ENCODE results near the gene SCFD2.
"Not testable (repeated sequence)": the region's sequence is repeated elsewhere in the genome, so short reads cannot be mapped to it uniquely, and the experiment has no call there.

Gene SCFD2

DNA sequence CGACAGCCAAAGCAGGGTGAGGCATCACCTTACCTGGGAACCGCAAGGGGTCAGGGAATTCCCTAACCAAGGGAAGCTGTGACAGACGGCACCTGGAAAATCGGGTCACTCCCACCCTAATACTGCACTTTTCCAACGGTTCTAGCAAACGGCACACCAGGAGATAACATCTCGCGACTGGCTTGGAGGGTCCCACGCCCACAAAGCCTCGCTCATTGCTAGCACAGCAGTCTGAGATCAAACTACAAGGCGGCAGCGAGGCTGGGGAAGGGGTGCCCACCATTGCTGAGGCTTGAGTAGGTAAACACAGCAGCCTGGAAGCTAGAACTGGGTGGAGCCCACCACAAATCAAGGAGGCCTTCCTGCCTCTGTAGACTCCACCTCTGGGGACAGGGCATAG lies 25.7 kb downstream of the SCFD2 start:
- not testable (repeated sequence) for FAIRE-seq

DNA sequence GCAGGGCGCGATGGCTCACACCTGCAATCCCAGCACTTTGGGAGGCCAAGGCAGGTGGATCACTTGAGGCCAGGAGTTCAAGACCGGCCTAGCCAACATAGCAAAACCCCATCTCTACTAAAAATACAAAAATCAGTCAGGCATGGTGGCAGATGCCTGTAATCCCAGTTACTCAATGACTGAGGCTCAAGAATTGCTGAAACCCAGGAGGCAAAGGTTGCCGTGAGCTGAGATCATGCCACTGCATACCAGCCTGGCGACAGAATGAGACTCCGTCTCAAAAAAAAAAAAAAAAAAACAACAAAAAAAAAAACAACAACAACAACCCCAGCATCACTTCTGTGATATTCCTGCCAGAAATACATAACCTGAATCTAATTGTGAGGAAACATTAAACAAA lies 30.9 kb downstream of the SCFD2 start:
- FAIRE-seq: not testable (repeated sequence)

DNA sequence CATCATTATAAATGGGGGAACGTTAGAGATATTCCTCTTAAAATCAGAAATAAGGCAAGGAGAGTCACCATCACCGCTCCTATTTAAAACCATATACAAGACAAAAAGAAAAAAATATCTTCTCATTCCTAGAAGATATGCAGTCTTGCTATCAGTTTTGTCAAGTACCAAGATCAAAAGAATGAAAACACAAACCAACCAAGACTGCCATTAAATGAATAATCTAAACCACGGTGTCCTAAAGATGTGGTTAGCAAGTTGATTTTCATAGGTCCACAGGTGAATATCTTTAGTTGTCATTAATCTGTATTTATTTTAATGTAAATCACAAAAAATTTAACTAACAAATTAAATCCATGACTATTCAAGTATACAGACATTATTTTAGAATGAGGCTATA lies 39.3 kb downstream of the SCFD2 start:
- no peak for FAIRE-seq

DNA sequence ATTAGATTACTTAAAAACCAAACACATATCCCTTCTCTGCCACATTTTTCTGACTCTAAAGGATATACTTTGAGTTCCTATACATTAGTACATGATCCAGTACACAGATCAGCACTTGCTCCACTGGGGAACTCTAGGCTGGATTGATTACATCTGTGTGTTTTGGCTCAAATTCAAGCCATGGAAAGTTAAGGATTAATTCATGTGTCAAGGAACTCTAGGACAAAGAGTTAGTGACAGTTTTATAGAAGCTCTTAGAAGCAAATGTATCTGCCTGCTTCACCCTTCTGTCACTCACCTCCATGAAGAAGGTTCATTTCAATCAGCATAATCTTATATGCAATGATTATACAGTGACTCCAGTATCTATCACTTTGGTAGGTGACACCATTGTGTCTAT lies 43.2 kb downstream of the SCFD2 start:
- FAIRE-seq: no peak

DNA sequence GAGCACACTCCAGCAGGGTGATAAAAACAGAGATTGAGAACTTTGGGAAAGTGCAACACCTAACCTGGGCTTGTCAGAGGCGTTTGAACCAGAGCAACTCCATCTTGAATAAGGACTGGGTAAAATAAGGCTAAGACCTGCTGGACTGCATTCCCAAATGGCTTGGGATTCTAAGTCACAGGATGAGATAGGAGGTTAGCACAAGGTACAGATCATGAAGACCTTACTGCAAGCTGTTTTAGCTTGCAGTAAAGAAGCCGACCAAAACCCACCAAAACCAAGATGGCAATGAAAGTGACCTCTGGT lies 43.9 kb downstream of the SCFD2 start:
- FAIRE-seq: no peak

DNA sequence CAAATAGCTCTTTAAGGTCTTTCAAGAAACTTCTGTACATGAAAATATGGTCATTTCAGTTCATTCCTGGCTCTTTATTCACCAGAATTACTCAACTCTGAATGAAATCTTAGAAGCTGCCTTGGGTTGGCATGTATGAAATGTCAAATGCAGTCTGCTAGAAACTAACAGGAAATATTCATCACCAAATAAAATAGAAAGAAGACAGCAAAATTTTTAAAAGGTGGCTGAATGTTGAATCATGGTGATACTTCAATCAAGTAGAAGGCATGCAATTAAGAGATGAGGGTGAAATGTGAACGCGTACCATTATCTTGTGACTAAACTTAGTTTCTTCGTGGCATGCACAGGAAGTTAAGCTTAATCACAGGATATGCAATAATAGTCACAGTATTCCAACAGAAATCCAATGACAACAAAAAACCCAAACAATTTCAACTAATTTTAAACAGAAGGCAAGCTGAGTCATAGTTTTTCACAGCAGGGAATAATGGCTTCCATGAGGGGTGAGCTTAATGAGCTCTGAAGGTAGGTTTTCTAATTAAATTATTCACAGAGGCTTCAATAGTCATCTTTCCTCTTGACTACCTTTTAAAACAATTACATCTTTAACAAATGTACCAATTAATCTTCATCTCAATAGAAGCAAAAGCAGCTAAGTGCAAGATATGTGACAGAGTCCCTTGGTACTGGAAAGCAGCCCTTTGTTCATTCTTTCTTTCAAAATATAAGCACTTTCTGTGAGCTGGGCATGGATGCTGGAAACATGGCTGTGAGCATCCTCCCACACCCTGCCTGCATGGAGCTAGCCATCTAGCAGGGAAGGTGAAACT lies 44.5 kb downstream of the SCFD2 start:
- no peak for FAIRE-seq

DNA sequence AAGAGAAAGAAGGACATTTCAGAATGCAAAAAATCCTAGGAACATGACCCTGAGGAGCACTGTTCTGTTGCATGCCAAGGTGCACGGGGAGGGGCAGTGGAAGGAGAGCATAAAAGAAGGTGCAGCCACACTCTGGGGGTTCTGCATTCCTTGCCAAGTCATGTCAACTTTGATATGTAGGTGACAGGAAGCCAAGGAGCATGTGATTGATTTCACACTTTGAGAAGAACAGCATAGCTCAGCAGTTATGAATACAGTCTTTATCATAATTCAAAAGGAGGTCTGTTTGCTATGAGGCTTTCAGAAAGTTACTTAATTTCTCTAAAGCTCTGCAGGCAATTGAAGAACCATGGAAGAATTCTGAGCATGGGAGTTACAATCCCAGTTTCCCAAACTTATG lies 50.6 kb downstream of the SCFD2 start:
- no peak for FAIRE-seq

DNA sequence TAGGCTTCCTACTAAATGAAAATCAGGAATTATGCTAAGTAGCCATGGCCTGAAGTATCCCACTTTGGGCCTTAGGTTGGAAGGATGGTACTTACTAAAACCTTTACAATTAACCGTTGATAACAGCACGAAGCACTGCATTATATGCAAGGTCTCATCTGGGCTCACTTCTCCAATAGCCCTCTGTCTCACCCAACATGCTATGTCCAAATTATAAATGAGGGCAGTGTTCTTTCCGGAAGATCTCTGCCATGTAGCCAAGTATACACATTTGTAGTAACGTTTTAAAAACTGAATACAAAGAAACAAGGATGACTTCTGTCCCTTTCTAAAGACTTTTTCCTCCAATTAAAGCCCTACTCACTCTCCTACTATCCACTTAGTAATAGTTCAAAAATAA lies 51.6 kb downstream of the SCFD2 start:
- no peak for FAIRE-seq

DNA sequence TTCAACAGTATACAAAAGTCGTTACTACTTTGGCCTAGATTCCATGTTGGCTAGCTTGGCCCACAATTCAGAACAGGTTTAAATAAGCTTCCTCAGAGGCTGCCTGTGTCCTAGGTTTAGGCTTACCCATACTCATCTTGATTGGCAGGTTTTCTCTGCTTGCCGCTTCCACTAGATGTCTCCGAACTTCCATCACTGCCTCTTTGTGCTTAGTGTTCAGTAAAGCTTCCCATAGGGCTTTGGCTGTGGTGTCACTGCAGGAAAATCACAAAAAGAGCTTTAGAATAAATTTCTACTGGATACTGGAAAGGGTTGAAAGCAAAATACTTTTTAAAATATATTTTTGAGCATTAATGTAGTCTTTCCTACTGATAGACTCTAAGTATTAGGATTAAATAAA lies 52.4 kb downstream of the SCFD2 start:
- peak; percentile 70 for FAIRE-seq

DNA sequence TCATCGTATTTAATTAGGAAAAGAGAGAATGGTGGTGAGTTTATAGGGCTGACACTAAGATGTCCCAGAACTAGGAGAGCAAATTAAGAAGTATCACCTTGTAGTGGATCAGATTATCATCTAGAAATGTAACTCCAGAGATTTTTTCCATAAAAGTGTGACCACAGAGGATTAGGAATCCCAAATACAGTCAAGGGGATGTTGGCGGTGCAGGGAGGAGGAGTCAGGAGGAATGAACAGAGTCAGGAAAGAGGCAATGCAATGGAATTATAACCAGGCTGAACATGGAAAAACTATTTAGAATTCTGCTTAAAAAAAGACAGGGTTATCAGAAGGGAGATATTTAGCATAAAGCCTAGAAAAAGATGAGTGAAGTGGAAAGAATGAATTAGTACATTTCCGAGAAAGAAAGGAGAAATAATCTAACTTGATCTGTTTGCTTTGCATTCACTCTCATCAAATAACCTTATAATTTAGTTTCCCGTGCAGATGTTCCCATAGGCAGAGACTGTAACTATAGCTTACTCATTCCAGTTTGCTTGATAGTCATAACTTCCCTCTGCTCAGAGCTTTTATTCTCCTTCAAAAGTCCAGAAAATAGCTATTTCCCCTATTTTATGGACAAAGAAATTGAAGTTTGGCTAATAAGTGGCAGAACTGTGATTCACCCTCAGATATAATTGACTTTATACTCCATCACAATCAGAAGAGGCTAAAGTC lies 56.4 kb downstream of the SCFD2 start:
- no peak for FAIRE-seq

DNA sequence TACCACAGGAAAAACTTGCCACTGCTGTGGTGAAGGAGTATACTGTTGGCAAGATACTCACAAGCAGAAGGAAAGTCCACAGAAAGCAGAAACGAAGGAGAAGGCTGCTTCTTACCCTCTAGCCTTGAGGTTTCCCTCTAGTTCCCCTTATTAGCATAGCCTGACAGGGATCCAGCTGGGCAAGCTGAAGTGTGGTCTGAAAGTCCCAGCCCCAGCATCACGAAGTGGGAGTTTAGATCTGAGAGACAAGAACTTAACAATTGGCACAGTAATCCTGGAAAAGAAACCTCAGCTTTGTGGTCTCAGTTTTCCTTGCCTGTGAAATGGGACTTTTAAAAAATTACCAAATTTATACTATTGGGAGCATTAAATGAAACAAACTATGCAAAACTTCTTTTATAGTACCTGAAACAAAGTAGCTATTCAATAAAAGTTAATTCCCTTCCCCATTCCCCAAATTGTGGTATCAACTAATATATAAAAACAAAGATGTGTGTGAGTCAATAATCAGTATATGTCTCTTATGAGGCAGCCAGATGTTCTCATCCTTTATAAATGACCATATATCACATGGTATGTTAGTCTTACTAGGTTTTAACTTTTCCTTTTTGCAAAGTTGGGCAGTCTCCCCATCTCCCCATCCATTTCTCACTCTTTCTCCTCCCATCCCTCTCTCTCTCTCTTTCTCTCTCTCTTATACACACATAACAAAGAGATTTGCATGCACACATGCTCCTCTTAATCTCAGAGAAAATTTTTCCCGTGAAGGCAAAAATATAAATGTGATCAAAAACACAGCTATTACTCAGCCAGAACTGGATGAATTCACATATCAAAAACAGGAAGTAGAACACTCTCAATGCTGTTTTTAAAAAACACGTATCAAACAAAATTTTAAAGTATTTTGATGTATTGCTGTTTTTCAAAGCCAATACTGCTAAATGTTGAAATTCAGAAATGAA lies 57.8 kb downstream of the SCFD2 start:
- no peak for FAIRE-seq

DNA sequence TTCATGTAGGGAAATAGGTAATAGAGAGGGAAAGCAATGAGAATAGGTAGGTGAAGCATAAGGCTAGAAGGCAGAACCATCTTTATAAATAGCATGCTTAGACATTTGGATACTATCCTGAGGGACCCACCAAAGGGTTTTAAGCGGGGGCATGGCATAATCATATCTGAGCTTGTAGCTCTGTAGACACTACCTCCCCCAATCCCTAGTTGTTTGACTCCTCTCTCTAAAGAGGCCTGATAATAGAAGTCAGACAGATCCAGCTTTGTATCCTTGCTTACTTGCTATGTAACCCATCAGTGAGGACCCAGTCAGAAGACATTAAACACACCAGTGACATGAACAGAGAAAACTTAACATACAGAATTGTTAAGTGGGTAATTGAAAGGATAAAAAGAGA lies 58.7 kb downstream of the SCFD2 start:
- no peak for FAIRE-seq

DNA sequence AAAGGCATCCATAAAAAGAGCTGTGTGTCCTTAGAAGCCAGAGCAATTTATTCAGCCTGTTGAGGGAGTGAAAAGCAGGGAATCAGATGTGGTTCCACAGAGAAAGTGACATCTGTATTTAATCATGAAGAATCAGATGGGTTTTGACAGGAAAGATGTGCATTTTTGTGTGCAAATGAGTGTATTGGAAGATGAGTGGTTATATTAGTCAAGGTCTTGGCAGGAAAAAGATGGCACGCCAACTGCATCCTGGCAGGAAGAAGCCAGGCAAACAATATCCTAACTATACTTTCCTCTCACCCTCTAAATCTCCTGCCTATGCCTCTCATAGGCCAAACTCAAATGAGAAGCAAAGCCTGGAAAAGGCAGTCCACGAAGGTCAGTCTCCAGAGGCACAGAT lies 59.1 kb downstream of the SCFD2 start:
- no peak for FAIRE-seq

DNA sequence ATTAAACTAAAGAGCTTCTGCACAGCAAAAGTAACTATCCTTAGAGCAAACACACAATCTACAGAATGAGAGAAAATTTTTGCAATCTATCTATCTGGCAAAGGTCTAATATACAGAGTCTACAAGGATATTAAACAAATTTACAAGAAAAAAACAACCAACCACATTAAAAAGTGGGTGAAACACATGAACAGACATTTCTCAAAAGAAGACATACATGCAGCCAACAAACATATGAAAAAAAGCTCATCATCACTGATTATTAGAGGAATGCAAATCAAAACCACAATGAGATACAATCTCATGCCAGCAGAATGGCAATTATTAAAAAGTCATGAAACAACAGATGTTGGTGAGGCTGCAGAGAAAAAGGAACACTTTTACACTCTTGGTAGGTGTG lies 73.7 kb downstream of the SCFD2 start:
- FAIRE-seq: not testable (repeated sequence)

DNA sequence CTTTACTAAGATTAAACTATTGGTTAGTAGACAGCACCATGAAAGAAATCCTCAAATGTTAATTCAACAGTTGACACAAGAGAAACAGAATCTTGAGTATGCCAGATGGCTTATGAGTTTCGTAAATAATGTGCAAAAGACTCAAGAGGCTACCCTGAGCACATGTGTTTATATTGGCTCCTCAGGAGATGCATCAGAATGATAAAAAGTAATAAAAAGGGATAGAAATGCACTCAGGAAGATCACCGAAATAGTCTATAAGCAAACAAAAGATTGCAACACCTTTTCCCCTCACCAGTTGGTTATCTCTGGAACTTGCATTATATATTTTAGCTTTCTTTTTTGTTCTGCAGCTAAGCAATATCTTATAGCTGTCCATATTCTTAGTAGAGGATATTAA lies 84.4 kb downstream of the SCFD2 start:
- no peak for FAIRE-seq

DNA sequence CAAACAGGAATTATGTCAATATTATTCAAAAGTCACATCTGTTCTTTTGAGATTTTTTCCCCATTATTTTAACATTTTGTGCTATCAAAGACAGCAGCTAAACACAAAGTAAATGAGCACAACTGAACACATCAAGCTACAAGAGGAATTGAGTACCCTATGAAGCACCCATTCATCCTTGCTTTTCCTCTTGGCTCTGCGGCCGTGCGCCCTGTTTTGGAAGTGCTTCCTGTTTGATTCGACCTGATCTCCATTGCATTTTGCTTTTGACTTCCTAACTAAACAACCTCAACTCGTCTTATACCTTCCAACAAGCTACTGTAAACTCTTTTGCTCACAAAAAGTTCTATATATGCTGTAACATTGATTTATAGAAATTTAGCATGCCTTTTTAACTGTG lies 85.0 kb downstream of the SCFD2 start:
- FAIRE-seq: no peak

DNA sequence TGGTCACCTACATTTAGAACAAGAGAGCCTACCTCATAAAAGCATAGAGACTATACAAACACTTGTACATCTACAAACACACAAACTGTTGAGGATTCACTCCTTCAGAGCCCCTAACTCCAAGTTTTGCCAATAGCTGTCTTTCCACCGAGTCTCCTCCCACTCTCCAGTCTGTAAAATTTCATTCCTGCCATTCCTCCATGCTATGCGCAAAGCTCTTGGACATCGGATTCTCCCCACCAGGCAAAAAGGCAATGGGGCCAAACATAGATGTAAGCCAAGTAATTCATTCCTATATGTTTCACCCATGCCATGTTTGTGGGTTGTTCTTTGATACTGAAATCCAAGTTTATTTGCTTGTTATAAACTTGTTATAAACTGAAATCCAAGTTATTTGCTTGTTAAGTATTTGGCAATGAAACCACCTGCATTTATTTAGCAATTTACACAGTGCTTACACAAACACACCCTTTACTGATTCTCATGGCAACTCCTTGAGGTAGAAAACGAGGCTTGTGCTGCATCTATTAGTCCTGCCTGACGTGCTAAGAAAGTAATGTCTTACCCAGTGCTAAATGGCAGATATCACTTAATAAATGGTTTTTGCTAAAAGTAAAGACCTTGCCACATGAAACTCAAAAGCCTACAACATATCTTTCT lies 91.1 kb downstream of the SCFD2 start:
- no peak for FAIRE-seq

DNA sequence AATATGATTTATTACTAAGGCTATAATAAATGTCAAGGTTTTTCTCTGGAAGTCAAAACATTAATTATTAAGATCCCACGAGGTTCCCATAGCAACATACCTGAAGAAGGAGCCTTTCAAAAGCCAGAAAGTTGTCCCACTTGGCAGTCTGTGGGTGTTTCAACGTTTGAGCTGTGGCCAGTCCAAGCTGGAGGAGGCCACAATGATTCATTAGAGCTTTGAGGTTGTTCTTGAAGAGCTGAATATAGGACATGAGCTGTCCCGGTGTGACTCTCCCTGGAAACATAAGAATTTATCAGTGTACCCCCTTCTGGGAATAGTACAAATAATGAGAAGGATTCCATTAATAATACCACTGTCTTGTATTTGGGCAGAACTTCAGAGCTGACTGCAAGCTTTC lies 92.1 kb downstream of the SCFD2 start:
- FAIRE-seq: no peak

DNA sequence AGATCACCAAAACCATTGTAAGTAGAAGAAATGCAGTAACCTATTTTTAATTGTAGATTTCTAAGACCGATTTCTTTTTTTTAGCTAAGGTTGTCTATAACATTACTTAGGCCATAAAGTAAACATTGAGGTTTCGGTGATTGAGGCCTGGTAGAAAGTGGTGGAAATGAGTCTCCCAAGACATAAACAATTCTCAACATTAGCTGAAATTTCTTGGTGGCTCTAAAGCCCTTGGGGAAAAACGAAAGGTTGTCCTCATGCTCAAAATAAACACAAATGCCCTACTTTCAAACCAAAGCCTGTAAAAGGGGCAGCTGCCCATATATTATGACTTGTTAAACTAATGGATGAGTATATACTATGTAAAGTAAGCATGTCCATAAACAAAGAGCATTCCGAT lies 98.8 kb downstream of the SCFD2 start:
- no peak for FAIRE-seq

DNA sequence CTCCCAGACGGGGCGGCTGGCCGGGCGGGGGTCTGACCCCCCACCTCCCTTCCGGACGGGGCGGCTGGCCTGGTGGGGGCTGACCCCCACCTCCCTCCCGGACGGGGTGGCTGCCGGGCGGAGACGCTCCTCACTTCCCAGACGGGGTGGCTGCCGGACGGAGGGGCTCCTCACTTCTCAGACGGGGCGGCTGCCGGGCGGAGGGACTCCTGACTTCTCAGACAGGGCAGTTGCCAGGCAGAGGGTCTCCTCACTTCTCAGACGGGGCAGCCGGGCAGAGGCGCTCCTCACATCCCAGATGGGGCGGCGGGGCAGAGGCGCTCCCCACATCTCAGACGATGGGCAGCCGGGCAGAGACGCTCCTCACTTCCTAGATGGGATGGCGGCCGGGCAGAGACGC lies 109.9 kb downstream of the SCFD2 start:
- FAIRE-seq: not testable (repeated sequence)

DNA sequence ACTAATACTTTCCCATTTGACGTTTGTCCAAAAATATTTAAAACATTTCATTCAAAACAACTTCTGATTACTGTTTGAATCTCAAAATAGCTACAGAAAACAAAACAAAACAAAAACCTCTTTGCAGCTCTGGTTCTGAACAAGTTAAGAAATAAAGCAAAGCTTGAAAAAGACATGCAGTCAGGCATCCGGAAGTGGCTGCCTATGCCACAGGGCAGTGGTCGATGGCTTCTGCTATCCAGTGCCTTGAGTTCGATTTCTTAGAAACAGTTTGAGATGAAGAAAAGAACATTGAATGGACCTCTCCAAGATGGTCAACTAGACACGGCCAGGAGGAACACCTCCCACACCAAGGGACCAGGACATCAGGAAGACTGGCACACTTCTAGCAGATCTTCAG lies 125.3 kb downstream of the SCFD2 start:
- no peak for FAIRE-seq

DNA sequence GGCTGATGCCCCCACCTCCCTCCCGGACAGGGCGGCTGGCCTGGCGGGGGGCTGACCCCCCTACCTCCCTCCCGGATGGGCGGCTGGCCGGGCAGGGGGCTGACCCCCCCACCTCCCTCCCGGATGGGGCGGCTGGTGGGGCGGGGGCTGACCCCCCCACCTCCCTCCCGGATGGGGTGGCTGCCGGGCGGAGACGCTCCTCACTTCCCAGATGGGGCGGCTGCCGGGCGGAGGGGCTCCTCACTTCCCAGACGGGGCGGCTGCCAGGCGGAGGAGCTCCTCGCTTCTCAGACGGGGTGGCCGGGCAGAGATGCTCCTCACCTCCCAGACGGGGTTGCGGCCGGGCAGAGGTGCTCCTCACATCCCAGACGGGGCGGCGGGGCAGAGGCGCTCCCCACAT lies 127.5 kb downstream of the SCFD2 start:
- FAIRE-seq: not testable (repeated sequence)

DNA sequence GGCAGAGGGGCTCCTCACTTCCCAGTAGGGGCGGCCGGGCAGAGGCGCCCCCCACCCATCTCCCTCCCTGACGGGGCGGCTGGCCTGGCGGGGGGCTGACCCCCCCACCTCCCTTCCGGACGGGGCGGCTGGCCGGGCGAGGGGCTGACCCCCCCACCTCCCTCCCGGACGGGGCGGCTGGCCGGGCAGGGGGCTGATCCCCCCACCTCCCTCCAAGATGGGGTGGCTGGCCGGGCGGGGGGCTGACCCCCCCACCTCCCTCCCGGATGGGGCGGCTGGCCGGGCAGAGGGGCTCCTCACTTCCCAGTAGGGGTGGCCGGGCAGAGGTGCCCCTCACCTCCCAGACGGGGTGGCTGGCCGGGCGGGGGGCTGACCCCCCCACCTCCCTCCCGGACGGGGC lies 128.1 kb downstream of the SCFD2 start:
- FAIRE-seq: not testable (repeated sequence)

Data from TTC549 (cell line).